Smooth muscle cell (in vitro differentiated cells): ENCODE measurements around the gene CIAO2B. TPM values are rescaled to one million over a fixed set of nuclear protein-coding genes. Genes with fewer than 3 reads are reported as not detected.

Experiments used
- DNase-seq: peaks from one replicate; lab custom pipeline; 2025; ENCODE audit not compliant: unreplicated experiment; lab: John Stamatoyannopoulos, UW
- H2AFZ ChIP-seq: fragments of 200-600 bp; sonication (generic); 2 replicates; pipeline ENCODE4 v1.6.0; 2016; ENCODE audit warnings: antibody characterized with exemption, low read depth, mild to moderate bottlenecking
- H3F3A ChIP-seq: fragments of 200-600 bp; sonication (generic); 2 replicates; pipeline ENCODE4 v1.6.0; 2017; ENCODE audit warnings: antibody characterized with exemption, low read depth
- H3K27ac ChIP-seq: fragments of 200-600 bp; sonication (generic); 2 replicates; pipeline ENCODE4 v1.5.1; 2016; ENCODE audit warnings: low read depth, mild to moderate bottlenecking
- H3K27me3 ChIP-seq: fragments of 200-600 bp; sonication (generic); 2 replicates; pipeline ENCODE4 v1.6.1; 2016; ENCODE audit warnings: low read depth, mild to moderate bottlenecking
- H3K36me3 ChIP-seq: fragments of 200-600 bp; sonication (generic); 2 replicates; pipeline ENCODE4 v1.5.1; 2016; ENCODE audit warnings: low read depth
- H3K4me1 ChIP-seq: fragments of 200-600 bp; sonication (generic); 2 replicates; pipeline ENCODE4 v1.5.1; 2016; ENCODE audit warnings: low read depth
- H3K4me2 ChIP-seq: fragments of 200-600 bp; sonication (generic); 2 replicates; pipeline ENCODE4 v1.6.0; 2016; ENCODE audit warnings: mild to moderate bottlenecking
- H3K4me3 ChIP-seq: fragments of 200-600 bp; sonication (generic); 2 replicates; pipeline ENCODE4 v1.5.1; 2016; ENCODE audit warnings: mild to moderate bottlenecking
- H3K79me2 ChIP-seq: fragments of 200-600 bp; sonication (generic); 2 replicates; pipeline ENCODE4 v1.6.0; 2016; ENCODE audit warnings: low read depth, mild to moderate bottlenecking
- H3K9ac ChIP-seq: fragments of 200-600 bp; sonication (generic); 2 replicates; pipeline ENCODE4 v1.6.0; 2016; ENCODE audit warnings: low read depth
- H3K9me3 ChIP-seq: fragments of 200-600 bp; sonication (generic); replicated peaks from 2 replicates; pipeline ENCODE4 v1.5.1; 2016; ENCODE audit warnings: low read depth
- H4K20me1 ChIP-seq: fragments of 200-600 bp; sonication (generic); 2 replicates; pipeline ENCODE4 v1.6.0; 2016; ENCODE audit warnings: low read depth
- WGBS: methylation state at CpG from one replicate; pipeline ENCODE4 v1.1.7; 2016; ENCODE audit warnings: low lambda C conversion rate; 5-methylcytosine and 5-hydroxymethylcytosine counted together
- polyA plus RNA-seq: library from polyadenylated mRNA; unstranded; fragments of >200 nt; fragmentation: Nextera tagmentation; extraction: Ambion mirVana; gene quantifications from 2 replicates; pipeline ENCODE4 v1.2.1, GENCODE V29; 2016
- total RNA-seq: library from RNA; depleted of rRNA; stranded (reverse); fragments of >200 nt; gene quantifications from 2 replicates; pipeline ENCODE4 v1.2.3, GENCODE V29; 2014
- TF ChIP-seq, protein P1 (sequence below): fragments of 200-600 bp; sonication (generic); IDR thresholded peaks from 2 replicates; pipeline ENCODE4 v1.5.1; 2017; ENCODE audit warnings: borderline replicate concordance, mild to moderate bottlenecking, antibody characterized with exemption; ENCODE audit not compliant: insufficient read depth, poor library complexity, severe bottlenecking

Gene CIAO2B
- total and polyA plus RNA-seq, 2 experiments from 2014 or later, result 141 to 173 TPM

DNA sequence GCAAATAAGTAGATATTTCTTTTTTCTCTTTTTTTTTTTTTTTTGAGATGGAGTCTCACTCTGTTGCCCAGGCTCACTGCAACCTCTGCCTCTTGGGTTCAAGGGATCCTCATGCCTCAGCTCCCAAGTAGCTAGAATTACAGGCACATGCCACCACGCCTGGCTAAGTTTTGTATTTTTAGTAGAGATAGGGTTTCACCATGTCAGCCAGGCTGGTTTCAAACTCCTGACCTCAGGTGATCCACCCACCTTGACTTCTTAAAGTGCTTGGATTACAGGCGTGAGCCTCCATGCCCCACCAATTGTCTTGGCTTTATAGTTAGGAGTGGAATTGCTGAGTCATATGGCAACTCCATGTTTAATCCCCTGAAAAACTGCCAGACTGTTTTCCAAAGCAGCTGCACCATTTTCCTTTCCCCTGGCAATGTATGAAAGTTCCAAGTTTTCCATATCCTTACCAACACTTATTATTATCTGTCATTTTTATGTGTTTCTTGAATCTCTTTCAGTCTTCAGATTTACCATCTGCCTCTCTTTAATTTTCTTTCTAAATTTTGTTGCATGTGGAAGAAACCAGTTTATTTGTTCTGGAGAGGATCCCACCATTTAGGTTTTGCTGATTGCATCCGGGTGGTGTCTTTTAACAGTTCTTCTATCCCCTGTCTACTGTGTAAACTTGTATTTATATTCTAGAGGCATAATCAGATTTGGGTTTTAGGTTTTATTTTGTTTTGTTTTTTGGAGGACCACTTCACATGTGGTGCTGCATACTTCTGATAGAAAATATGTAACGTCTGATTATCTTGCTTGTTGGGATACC, 17.0 kb upstream of the CIAO2B start:
- Histone ChIP-seq H3K36me3 (no peaks in the 10 kb centered on the region), H4K20me1 (no peaks in the 10 kb centered on the region), H3K79me2 (no peaks in the 10 kb centered on the region), H3F3A (no peaks in the 10 kb centered on the region), H2AFZ (no peak overlapping the region), H3K27me3 (peaks cover 20% of the 10 kb centered on the region), H3K27ac (no peak overlapping the region), H3K4me1 (no peaks in the 10 kb centered on the region), H3K9me3 (no peaks in the 10 kb centered on the region), H3K4me3 (no peak overlapping the region), H3K9ac (no peak overlapping the region), H3K4me2 (no peak overlapping the region)
- WGBS, result 83% methylated on average over 4 of the region's 4 CpGs
- no peak for DNase-seq
- TF ChIP-seq, protein P1, sequence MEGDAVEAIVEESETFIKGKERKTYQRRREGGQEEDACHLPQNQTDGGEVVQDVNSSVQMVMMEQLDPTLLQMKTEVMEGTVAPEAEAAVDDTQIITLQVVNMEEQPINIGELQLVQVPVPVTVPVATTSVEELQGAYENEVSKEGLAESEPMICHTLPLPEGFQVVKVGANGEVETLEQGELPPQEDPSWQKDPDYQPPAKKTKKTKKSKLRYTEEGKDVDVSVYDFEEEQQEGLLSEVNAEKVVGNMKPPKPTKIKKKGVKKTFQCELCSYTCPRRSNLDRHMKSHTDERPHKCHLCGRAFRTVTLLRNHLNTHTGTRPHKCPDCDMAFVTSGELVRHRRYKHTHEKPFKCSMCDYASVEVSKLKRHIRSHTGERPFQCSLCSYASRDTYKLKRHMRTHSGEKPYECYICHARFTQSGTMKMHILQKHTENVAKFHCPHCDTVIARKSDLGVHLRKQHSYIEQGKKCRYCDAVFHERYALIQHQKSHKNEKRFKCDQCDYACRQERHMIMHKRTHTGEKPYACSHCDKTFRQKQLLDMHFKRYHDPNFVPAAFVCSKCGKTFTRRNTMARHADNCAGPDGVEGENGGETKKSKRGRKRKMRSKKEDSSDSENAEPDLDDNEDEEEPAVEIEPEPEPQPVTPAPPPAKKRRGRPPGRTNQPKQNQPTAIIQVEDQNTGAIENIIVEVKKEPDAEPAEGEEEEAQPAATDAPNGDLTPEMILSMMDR, result no peak

GRCh38 chr16:66950437-66950836, 16.2 kb upstream of the CIAO2B start:
- WGBS, result 88% methylated on average over 2 of the region's 2 CpGs
- DNase-seq, result no peak
- H3K4me1 ChIP-seq, result no peaks in the 10 kb centered on the region

GRCh38 chr16:66949472-66949871, 15.3 kb upstream of the CIAO2B start:
- Histone ChIP-seq H3K27ac (no peak overlapping the region), H4K20me1 (no peaks in the 10 kb centered on the region), H3F3A (peaks cover 2% of the 10 kb centered on the region), H3K9ac (no peak overlapping the region), H3K9me3 (no peaks in the 10 kb centered on the region), H3K36me3 (no peaks in the 10 kb centered on the region), H3K4me1 (no peaks in the 10 kb centered on the region), H3K27me3 (peaks cover 20% of the 10 kb centered on the region), H3K4me3 (no peak overlapping the region), H3K79me2 (no peaks in the 10 kb centered on the region), H3K4me2 (no peak overlapping the region), H2AFZ (no peak overlapping the region)
- WGBS, result 91% methylated on average over 6 of the region's 6 CpGs
- DNase-seq, result no peak
- TF ChIP-seq, protein P1, result no peak

More at GRCh38 chr16:66950437-66950836, 16.2 kb upstream of the CIAO2B start:
- peaks cover 1% of the 10 kb centered on the region for H3F3A ChIP-seq
- no peak overlapping the region for H3K9ac ChIP-seq
- H3K9me3 ChIP-seq, result no peaks in the 10 kb centered on the region
- H3K4me3 ChIP-seq, result no peak overlapping the region
- H3K36me3 ChIP-seq, result no peaks in the 10 kb centered on the region
- peaks cover 20% of the 10 kb centered on the region for H3K27me3 ChIP-seq
- no peak overlapping the region for H3K27ac ChIP-seq
- H3K4me2 ChIP-seq, result no peak overlapping the region
- H4K20me1 ChIP-seq, result no peaks in the 10 kb centered on the region
- TF ChIP-seq, protein P1, result no peak
- no peak overlapping the region for H2AFZ ChIP-seq
- H3K79me2 ChIP-seq, result no peaks in the 10 kb centered on the region

GRCh38 chr16:66948837-66949225, 14.6 kb upstream of the CIAO2B start:
- TF ChIP-seq, protein P1, result no peak
- Histone ChIP-seq H3K9ac (no peak overlapping the region), H3K79me2 (no peaks in the 10 kb centered on the region), H3K4me1 (no peaks in the 10 kb centered on the region), H3K4me2 (peak overlapping the region; percentile 85), H2AFZ (no peak overlapping the region), H3K27me3 (peaks cover 20% of the 10 kb centered on the region), H3K27ac (no peak overlapping the region), H3K4me3 (no peak overlapping the region), H4K20me1 (no peaks in the 10 kb centered on the region), H3F3A (peaks cover 2% of the 10 kb centered on the region), H3K36me3 (no peaks in the 10 kb centered on the region), H3K9me3 (no peaks in the 10 kb centered on the region)
- no peak for DNase-seq
- 73% methylated on average over 21 of the region's 21 CpGs for WGBS
